HG02970 (cell line): Measurements from ENCODE around the gene KCNJ10.

Experiments used
- ATAC-seq: cut with Tn5 transposase; IDR thresholded peaks from one replicate; pipeline ENCODE4 v1.9.1; 2021; ENCODE audit warnings: mild to moderate bottlenecking, moderate library complexity, moderate number of reproducible peaks; ENCODE audit not compliant: unreplicated experiment, low FRiP score

The KCNJ10 gene

GRCh38 chr1:160001440-160001839 is 68.5 kb downstream of the KCNJ10 start:
- no peak for ATAC-seq

DNA sequence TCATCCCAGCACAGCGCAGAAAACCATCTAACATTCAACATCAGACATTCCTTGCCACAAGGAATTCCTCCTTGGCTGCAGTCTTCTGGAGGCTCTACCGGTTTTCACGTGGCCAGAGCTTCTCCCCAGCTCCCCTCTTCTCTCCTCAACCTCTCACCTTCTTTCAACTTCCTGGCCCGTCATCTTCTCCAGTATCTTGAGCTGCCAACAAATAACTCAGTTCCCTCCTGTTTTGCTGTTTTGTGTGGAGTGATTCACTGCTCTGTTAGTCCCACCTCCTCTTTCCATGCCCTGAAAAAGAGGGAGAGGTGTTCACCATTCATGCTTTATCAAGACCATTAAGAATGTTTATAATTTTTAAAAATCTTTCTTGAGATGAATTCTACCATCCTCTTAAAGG is 70.8 kb downstream of the KCNJ10 start:
- no peak for ATAC-seq

GRCh38 chr1:159996653-159997052 is 73.3 kb downstream of the KCNJ10 start:
- ATAC-seq = no peak

DNA sequence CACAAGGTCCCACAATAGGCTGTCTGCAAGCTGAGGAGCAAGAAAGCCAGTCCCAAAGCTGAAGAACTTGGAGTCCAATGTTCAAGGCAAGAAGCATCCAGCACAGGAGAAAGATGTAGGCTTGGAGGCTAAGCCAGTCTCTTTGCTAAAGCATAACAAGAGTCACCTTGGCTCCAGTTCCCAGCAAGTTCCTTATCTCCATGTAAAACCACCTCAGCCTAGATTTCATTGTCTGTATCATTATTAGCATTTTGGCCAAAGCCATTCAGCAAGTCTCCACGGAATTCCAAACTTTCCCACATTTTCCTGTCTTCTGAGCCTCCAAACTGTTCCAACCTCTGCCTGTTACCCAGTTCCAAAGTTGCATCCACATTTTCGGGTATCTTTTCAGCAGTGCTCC is 75.1 kb downstream of the KCNJ10 start:
- no peak for ATAC-seq

GRCh38 chr1:159993911-159994310 is 76.0 kb downstream of the KCNJ10 start:
- ATAC-seq = no peak

- ATAC-seq = no peak
Observed at GRCh38 chr1:159992161-159992560, 77.8 kb downstream of the KCNJ10 start.

DNA sequence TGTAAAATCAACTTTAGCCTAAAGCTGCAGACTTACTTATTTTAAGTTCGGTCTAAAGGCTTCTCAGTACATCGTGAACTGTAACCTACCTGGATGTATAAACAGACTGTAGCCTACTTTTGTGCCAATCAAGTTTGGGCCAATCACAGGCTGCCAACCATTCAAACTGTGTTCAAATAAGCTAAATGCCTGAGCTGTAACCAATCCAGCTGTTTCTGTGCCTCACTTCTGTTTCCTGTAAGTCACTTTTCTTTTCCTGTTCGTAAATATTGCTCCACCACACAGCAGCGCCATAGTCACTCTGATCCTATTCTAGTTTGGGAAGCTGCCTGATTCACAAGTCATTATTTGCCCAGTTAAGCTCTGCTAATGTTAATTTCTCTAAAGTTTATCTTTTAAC is 78.4 kb downstream of the KCNJ10 start:
- no peak for ATAC-seq

DNA sequence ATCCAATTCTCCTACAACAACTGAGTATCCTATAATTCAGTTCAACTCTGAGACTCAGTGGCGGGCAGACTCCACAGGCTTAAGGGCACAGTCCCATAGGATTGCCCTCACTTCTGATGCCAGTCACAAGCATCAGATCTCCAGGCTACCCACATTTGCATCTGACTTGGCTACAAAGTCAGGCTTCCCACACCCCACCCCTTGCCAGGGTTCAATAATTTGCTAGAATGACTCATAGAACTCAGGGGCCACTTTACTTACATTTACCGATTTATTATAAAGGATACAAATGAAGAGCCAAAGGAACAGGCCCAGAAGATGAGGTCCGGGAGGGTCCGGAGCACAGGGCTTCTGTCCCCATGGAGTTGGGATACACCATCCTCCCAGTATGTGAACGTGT is 80.0 kb downstream of the KCNJ10 start:
- no peak for ATAC-seq

DNA sequence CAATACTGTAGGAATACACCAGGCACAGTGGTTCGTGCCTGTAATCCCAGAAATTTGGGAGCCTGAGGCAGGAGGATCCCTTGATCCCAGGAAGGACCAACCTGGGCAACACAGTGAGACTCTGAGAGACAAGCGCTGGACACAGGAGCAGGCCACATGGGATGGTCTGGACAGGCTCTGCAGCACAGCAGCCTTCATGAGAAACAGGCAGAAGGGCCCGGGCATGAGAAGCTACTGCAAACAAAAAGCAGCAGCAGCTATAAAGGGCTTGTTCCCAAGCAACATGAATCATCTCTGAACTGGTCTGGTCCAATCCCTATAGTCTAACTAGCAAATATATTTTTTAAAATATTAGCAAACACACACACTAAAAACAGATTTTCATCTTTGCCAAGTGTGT is 80.4 kb downstream of the KCNJ10 start:
- ATAC-seq = no peak

- ATAC-seq = no peak
Observed at GRCh38 chr1:159988006-159988405, 82.0 kb downstream of the KCNJ10 start.

GRCh38 chr1:159987186-159987585 is 82.8 kb downstream of the KCNJ10 start:
- ATAC-seq = no peak

DNA sequence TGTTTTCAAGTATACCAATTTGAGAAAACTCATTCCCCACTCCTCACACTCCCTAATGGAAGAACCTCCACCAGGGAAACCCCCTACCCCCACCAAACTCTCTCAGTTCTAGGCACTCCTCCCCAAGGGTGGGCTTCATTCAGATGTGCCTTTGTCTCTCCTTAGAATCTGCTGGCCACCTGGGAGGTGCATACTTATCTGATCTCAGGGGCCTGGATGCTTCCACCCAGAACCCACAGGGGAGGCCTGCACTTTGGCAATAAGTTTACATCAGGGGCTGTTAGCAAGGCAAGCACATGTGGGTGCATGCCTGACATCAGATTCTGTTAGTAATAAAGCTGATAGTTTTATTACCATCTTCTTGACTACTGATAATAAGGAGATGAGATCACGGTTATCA is 83.4 kb downstream of the KCNJ10 start:
- ATAC-seq = no peak

DNA sequence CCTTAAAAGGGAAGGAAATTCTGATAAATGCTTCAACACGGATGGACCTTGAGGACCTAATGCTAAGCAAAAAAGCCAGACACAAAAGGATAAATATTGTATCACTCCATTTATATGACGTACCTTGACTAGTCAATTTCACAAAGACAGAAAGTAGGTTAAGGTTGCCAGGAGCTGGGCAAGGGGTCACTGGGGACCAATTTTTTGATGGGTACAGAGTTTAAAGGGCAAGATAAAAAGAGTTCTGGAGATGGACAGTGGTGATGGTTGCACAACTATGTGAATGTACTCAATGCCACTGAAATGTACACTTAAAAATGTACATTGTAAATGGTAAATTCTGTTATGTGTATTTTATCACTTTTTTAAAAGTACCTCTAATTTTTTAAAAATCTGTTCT is 83.9 kb downstream of the KCNJ10 start:
- ATAC-seq = no peak

DNA sequence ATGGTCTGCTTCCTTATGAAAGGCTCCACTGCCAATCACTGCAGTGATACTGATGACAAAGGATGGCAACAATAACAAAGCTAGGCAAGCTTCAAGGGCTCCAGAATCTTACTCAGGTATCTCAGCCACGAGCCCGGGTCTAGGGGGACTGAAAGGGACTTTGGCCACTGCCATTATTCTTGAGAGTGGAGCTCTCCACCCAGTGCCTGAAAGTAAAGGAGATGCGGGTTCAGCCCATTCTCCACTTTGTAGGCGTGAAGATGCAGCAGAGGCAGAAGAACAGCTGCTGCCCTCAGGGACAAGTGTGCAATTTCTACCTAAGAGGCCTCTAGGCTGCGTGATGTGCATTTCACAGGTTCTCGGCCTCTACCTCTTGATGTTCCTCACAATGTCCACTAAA is 84.5 kb downstream of the KCNJ10 start:
- no peak for ATAC-seq

DNA sequence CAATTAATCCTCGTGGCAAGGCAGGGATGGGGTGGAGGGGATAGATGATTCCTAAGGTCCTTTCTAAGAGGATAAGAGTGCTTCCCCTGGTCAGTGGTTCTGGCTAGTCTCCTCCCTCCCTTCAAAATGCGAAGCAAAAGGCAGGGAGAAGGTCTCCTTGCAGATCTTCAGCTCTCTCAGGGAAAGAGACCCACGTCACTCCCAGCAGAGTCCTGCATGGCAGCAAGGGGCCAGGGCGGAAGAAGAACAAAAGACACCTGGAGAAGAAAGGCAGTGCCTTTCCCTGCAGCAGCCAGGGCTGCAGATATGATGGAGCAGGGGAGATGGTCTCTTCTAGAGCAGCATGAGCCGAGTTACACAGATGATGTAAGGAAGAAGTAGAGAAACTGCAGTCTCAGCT is 86.3 kb downstream of the KCNJ10 start:
- no peak for ATAC-seq

GRCh38 chr1:159982280-159982679 is 87.7 kb downstream of the KCNJ10 start:
- ATAC-seq = no peak

DNA sequence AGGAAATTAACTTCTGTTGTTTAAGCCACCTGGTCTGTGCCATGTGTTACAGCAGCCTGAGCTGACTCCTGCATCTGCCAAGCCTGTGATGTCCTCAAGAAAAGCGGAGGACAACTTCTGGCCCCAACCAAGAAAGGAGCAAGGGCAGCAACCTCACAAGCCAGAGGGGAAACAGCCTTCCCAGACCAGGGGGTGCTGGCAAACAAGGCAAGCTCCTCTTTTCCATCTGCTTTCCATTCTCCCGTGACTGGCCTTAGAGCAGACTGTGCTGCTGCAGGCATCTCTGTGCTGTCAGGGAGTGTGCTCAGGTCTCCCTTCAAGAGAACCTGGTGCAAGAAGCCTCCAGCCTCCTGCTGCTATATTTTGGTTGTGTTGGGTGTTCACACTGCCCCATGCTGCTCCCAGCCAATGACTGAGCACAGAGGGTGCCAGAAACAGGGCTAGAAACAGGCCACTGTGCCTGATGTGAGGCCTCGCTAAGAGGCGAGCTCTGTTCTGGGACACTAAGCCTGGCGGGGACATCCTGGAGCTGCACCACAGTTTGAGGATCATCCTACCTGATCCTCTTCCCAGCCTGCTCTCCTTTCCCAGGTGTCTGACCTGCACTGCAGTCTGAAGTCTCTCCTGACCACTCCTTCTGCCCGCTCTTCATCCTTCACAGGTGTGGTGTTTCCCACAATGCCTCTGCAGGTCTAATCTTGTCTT is 88.5 kb downstream of the KCNJ10 start:
- no peak for ATAC-seq

- ATAC-seq = no peak
Observed at GRCh38 chr1:159980786-159981185, 89.2 kb downstream of the KCNJ10 start.

- ATAC-seq = no peak
Observed at GRCh38 chr1:159980076-159980475, 89.9 kb downstream of the KCNJ10 start.

- no peak for ATAC-seq
Observed at GRCh38 chr1:159979257-159979656, 90.7 kb downstream of the KCNJ10 start.

GRCh38 chr1:159978107-159978398 is 91.9 kb downstream of the KCNJ10 start:
- no peak for ATAC-seq

DNA sequence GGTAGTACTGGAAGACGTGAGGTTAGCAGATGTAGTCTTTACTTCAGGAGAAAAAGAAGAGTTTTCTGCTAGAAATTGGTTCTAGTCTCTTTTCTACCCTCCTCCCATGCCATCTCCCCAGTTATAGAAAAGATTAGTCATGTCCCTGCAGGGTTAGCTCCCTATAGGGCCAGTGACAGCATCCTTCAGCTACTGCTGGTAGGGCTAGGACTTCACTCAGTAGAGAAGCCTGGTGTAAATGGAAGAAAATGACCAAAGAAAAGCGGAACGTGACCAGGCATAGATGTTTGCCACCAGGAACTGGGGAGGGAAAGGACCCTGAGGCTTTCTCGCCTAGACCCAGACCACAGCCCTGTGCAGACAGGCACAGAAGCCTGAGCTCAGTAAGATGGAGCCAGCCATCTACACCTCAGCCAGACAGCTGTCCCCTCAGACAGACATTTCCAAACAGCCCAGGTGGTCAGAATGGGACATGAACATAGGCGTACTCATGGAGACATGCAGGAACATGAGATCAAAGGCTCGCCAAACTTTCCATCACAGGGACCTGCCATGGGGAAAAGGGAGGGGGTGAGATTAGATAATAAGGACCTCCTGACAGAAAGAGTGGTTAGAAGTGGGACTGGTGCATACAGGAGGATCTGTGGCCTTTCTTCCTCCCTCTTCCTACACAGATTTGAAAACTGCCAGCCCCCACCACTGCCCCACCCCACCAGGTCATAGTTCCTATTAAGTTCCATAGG is 92.4 kb downstream of the KCNJ10 start:
- ATAC-seq = no peak
